ENCODE data around the gene TEX29.

The TEX29 gene

DNA sequence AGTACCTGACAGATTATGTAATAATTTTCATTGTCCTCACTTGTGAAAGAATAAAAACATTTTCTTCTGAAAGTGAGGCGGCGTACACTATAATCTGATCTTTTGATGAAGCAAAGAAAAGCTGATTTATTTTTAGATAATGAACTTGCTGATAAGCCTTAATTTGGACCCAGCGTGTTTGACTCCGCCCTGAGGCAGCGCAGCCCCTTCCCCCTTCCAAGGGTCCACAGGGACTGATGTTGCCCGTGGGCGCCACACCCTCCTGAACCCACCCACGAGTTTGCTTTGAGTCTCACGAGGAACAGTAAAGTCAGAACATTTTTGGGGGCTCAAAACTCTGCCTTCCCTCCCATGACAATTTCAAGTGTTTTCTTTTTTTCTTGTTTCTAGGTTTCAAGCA lies 40.0 kb downstream of the TEX29 start:
- TF ChIP-seq CTCF (IDR thresholded peaks at IDR 0.05; ENCODE audit: borderline replicate concordance, extremely low read depth, low read length, poor library complexity, severe bottlenecking) = no peak
- TF ChIP-seq EZH2 (IDR thresholded peaks at IDR 0.05; ENCODE audit: borderline replicate concordance, low read depth, low read length, severe bottlenecking) = no peak
- H4K20me1 ChIP-seq (ENCODE audit: insufficient read depth, low read length) = no peaks in the 10 kb centered on the region

DNA sequence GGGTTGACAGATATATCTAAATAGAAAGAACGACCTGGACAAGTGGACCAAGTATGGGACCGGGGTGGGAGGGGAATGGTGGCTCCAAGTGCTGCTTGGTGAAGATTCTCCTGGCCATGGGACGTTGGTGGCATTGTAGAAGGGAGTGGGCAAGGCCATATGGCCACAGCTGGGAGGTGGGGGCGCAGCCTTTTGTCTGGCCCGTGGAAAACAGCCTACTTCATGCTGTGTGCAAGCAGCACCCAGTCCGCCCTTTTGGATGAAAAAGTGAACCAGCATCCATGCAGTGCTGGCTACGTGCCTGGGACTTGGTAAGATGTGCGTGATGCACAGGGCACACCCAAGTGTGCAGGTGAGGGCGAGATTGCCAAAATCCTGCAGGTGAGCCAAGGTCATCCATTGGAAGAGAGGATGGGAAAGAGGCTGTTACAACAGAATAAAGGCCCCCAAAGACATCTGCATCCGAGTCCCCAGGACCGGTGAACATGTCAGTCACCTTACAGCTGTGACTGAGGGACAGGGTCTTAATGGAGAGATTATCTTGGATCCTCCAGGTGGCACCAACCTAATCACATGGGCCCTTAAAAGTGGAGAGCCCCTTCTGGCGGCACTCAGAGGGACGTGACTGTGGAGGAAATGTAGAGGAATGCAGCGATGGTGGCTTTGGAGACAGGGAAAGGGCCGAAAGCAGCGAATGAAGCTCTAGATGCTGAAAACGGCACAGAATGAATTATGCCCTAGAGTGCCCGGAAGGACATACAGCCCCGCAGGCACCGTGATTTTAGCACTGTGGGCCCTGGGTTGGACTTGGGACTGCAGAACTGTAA lies 40.8 kb downstream of the TEX29 start:
- Histone ChIP-seq H2AFZ (ENCODE audit: low read depth, low read length) (no peak overlapping the region), H3K27me3 (ENCODE audit: insufficient read depth, low read length, poor library complexity) (peaks cover 5% of the 10 kb centered on the region), H3K4me1 (ENCODE audit: insufficient read depth, low read length) (no peaks in the 10 kb centered on the region), H3K27ac (ENCODE audit: low read length) (no peak overlapping the region), H3K4me2 (ENCODE audit: insufficient read depth, low read length) (no peak overlapping the region), H3K79me2 (ENCODE audit: insufficient read depth, low read length) (no peaks in the 10 kb centered on the region), H3K36me3 (ENCODE audit: insufficient read depth, low read length) (no peaks in the 10 kb centered on the region), H3K9me3 (ENCODE audit: insufficient read depth, low read length, severe bottlenecking) (no peaks in the 10 kb centered on the region), H4K20me1 (ENCODE audit: insufficient read depth, low read length) (no peaks in the 10 kb centered on the region), H3K4me3 (ENCODE audit: low read depth in 1 of 2, low read length in 2 of 2) (no peak overlapping the region), H3K9ac (ENCODE audit: low read depth, low read length) (no peak overlapping the region)
- ATAC-seq (ENCODE audit: insufficient read depth, low read depth) (no peak), DNase-seq (no peak)
- TF ChIP-seq CTCF (IDR thresholded peaks at IDR 0.05; ENCODE audit: borderline replicate concordance, extremely low read depth, low read length, poor library complexity, severe bottlenecking) (no peak), EZH2 (IDR thresholded peaks at IDR 0.05; ENCODE audit: borderline replicate concordance, low read depth, low read length, severe bottlenecking) (no peak)

More for the DNA sequence above, 40.0 kb downstream of the TEX29 start:
- Histone ChIP-seq H3K4me3 (ENCODE audit: low read depth in 1 of 2, low read length in 2 of 2) (no peak overlapping the region), H3K9me3 (ENCODE audit: insufficient read depth, low read length, severe bottlenecking) (no peaks in the 10 kb centered on the region), H3K4me1 (ENCODE audit: insufficient read depth, low read length) (no peaks in the 10 kb centered on the region), H3K36me3 (ENCODE audit: insufficient read depth, low read length) (no peaks in the 10 kb centered on the region), H3K9ac (ENCODE audit: low read depth, low read length) (no peak overlapping the region), H3K79me2 (ENCODE audit: insufficient read depth, low read length) (no peaks in the 10 kb centered on the region), H3K27ac (ENCODE audit: low read length) (no peak overlapping the region), H3K4me2 (ENCODE audit: insufficient read depth, low read length) (no peak overlapping the region), H3K27me3 (ENCODE audit: insufficient read depth, low read length, poor library complexity) (peaks cover 5% of the 10 kb centered on the region), H2AFZ (ENCODE audit: low read depth, low read length) (no peak overlapping the region)
- ATAC-seq (ENCODE audit: insufficient read depth, low read depth) (no peak), DNase-seq (no peak)

DNA sequence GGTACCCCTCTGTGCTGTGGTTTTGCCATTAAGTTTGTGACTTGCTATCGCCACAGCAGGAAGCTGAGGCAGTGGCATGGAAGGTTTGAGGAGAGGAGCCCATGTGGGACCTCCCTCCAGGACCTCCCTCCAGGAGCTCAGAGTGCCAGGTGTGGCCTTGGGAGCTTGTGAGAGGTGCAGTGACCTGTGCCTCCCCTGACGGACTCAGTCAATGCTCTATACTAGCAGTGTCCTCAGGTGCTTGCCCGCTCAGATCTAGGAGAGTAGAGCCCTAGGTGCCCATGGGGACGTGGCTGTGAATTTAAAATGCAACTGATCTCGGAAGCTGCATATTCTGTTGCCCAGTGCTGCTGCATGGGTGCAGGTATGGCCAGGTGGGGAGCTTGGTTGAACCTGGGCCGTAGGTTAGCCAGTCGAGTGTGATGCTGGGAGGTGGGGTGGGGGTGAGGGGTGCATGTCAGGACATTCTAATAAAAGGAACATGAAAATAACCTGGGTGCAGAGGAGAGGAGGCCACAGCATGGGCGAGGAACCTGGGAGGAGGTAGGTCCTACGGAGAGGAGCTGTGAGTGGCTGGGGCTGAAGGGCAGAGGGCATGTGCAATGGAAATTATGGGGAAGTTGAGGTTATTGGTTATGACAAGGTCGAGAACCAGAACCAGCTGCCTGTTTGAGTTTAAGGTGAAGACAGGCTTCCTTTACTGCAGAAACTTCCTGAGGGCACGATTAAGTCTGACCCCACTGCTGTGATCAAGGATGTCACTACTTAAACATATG lies 41.6 kb downstream of the TEX29 start:
- H3K4me2 ChIP-seq (ENCODE audit: insufficient read depth, low read length) = no peak overlapping the region
- H3K4me3 ChIP-seq (ENCODE audit: low read depth in 1 of 2, low read length in 2 of 2) = no peak overlapping the region
- no peak for TF ChIP-seq EZH2 (IDR thresholded peaks at IDR 0.05; ENCODE audit: borderline replicate concordance, low read depth, low read length, severe bottlenecking)
- TF ChIP-seq CTCF (IDR thresholded peaks at IDR 0.05; ENCODE audit: borderline replicate concordance, extremely low read depth, low read length, poor library complexity, severe bottlenecking) = no peak
- ATAC-seq (ENCODE audit: insufficient read depth, low read depth) (no peak), DNase-seq (no peak)
- no peak overlapping the region for H3K27ac ChIP-seq (ENCODE audit: low read length)
- H2AFZ ChIP-seq (ENCODE audit: low read depth, low read length) = no peak overlapping the region
- no peaks in the 10 kb centered on the region for H3K4me1 ChIP-seq (ENCODE audit: insufficient read depth, low read length)
- no peaks in the 10 kb centered on the region for H4K20me1 ChIP-seq (ENCODE audit: insufficient read depth, low read length)
- H3K9me3 ChIP-seq (ENCODE audit: insufficient read depth, low read length, severe bottlenecking) = no peaks in the 10 kb centered on the region
- H3K9ac ChIP-seq (ENCODE audit: low read depth, low read length) = no peak overlapping the region
- H3K36me3 ChIP-seq (ENCODE audit: insufficient read depth, low read length) = no peaks in the 10 kb centered on the region
- no peaks in the 10 kb centered on the region for H3K79me2 ChIP-seq (ENCODE audit: insufficient read depth, low read length)
- peaks cover 5% of the 10 kb centered on the region for H3K27me3 ChIP-seq (ENCODE audit: insufficient read depth, low read length, poor library complexity)
